ENCODE measurements around the gene FADS2.

FADS2 gene

GRCh38 chr11:61913699-61914395 is 85.7 kb downstream of the FADS2 start:
- in situ Hi-C loops (cut with MboI; ENCODE audit: low sequenced_read_pairs), result no loop called here

- in situ Hi-C loops (cut with MboI; ENCODE audit: low sequenced_read_pairs), result no loop called here
Observed at GRCh38 chr11:61914471-61915171, 86.5 kb downstream of the FADS2 start.

- in situ Hi-C loops (cut with MboI; ENCODE audit: low sequenced_read_pairs), result no loop called here
Observed at GRCh38 chr11:61916737-61917333, 88.7 kb downstream of the FADS2 start.
